T-helper 2 cell (primary cell): ENCODE data around the gene MEF2A.

Experiments
- DNase-seq, 5 experiments: peaks; one replicate each; pipeline versions ENCODE4 v3.0.0 to v3.0.0-alpha.2; 2012 to 2022

MEF2A gene

GRCh38 chr15:99564221-99565048, 1.3 kb upstream of the MEF2A start:
- DNase-seq: peak in 1 of 5 experiments; percentile 2

GRCh38 chr15:99565049-99565298, 810 bp upstream of the MEF2A start:
- no peak for DNase-seq

GRCh38 chr15:99566157-99566897, 543 bp downstream of the MEF2A start:
- peak in 3 of 5 experiments; percentile 5 to 53 (median 11) for DNase-seq

GRCh38 chr15:99568625-99569352, 3.0 kb downstream of the MEF2A start:
- DNase-seq: no peak

- no peak for DNase-seq
Measured at GRCh38 chr15:99571299-99571698, 5.5 kb downstream of the MEF2A start.

GRCh38 chr15:99574048-99574447, 8.3 kb downstream of the MEF2A start:
- DNase-seq: no peak

GRCh38 chr15:99574502-99574901, 8.7 kb downstream of the MEF2A start:
- DNase-seq: no peak

- peak in 1 of 5 experiments; percentile 17 for DNase-seq
Measured at GRCh38 chr15:99578809-99579208, 13.0 kb downstream of the MEF2A start.

GRCh38 chr15:99580076-99580475, 14.3 kb downstream of the MEF2A start:
- no peak for DNase-seq

GRCh38 chr15:99582508-99582960, 16.8 kb downstream of the MEF2A start:
- no peak for DNase-seq

- no peak for DNase-seq
Measured at GRCh38 chr15:99584081-99584600, 18.4 kb downstream of the MEF2A start.

- DNase-seq: no peak
Measured at GRCh38 chr15:99586121-99586520, 20.3 kb downstream of the MEF2A start.

GRCh38 chr15:99589801-99590200, 24.0 kb downstream of the MEF2A start:
- DNase-seq: peak in 1 of 5 experiments; percentile 18

GRCh38 chr15:99590913-99591646, 25.3 kb downstream of the MEF2A start:
- DNase-seq: no peak

GRCh38 chr15:99592145-99592791, 26.5 kb downstream of the MEF2A start:
- DNase-seq: no peak

GRCh38 chr15:99593070-99593469, 27.3 kb downstream of the MEF2A start:
- no peak for DNase-seq

GRCh38 chr15:99594916-99595315, 29.1 kb downstream of the MEF2A start:
- no peak for DNase-seq

- no peak for DNase-seq
Measured at GRCh38 chr15:99598296-99598695, 32.5 kb downstream of the MEF2A start.

GRCh38 chr15:99603828-99604227, 38.0 kb downstream of the MEF2A start:
- no peak for DNase-seq

GRCh38 chr15:99604865-99605264, 39.1 kb downstream of the MEF2A start:
- DNase-seq: no peak

- no peak for DNase-seq
Measured at GRCh38 chr15:99605490-99605931, 39.7 kb downstream of the MEF2A start.

- DNase-seq: no peak
Measured at GRCh38 chr15:99605990-99606389, 40.2 kb downstream of the MEF2A start.
